Karpas-422 (cell line): ENCODE measurements around the gene LPAR3. TPM values are rescaled to one million over a fixed set of nuclear protein-coding genes. Genes with fewer than 3 reads are reported as not detected.

Experiments used
- DNase-seq: peaks from one replicate; pipeline ENCODE4 v3.0.0-alpha.2; 2015
- H2AFZ ChIP-seq: fragments of 200-600 bp; sonication (generic); 2 replicates; pipeline ENCODE4 v1.6.1; 2014; ENCODE audit warnings: antibody characterized with exemption, low read length, mixed read lengths
- H3K27ac ChIP-seq: fragments of 200-600 bp; sonication (generic); 2 replicates; pipeline ENCODE4 v1.5.1; 2014; ENCODE audit warnings: mild to moderate bottlenecking, low read length, moderate library complexity
- H3K27me3 ChIP-seq: fragments of 200-600 bp; sonication (generic); 2 replicates; pipeline ENCODE4 v1.6.1; 2014; ENCODE audit warnings: low read length, mixed read lengths
- H3K36me3 ChIP-seq: fragments of 200-600 bp; sonication (generic); 2 replicates; pipeline ENCODE4 v1.6.1; 2014; ENCODE audit warnings: low read length, mixed read lengths; ENCODE audit not compliant: insufficient read depth
- H3K4me1 ChIP-seq: fragments of 200-600 bp; sonication (generic); 2 replicates; pipeline ENCODE4 v1.6.1; 2014; ENCODE audit warnings: mild to moderate bottlenecking, low read length, mixed read lengths
- H3K4me2 ChIP-seq: fragments of 200-600 bp; sonication (generic); 2 replicates; pipeline ENCODE4 v1.6.1; 2014; ENCODE audit warnings: low read length, low read depth, mild to moderate bottlenecking; ENCODE audit not compliant: poor library complexity, severe bottlenecking
- H3K4me3 ChIP-seq: fragments of 200-600 bp; sonication (generic); 2 replicates; pipeline ENCODE4 v1.5.1; 2014; ENCODE audit warnings: mild to moderate bottlenecking, antibody characterized with exemption, low read length, mixed read lengths
- H3K79me2 ChIP-seq: fragments of 200-600 bp; sonication (generic); 2 replicates; pipeline ENCODE4 v1.6.1; 2014; ENCODE audit warnings: mild to moderate bottlenecking, low read length, mixed read lengths
- H3K9ac ChIP-seq: fragments of 200-600 bp; sonication (generic); 2 replicates; pipeline ENCODE4 v1.6.0; 2014; ENCODE audit warnings: low read length
- H3K9me2 ChIP-seq: fragments of 200-600 bp; sonication (generic), shearing (Covaris generic); replicated peaks from 2 replicates; pipeline ENCODE4 v1.6.0; 2014; ENCODE audit warnings: mild to moderate bottlenecking, low read length, moderate library complexity; ENCODE audit not compliant: insufficient read depth
- H3K9me3 ChIP-seq: fragments of 300-700, 200-600 bp; sonication (generic); 2 replicates; pipeline ENCODE4 v1.6.1; 2014; ENCODE audit warnings: low read length, mixed read lengths
- H4K20me1 ChIP-seq: fragments of 200-600 bp; sonication (generic); 2 replicates; pipeline ENCODE4 v1.6.1; 2014; ENCODE audit warnings: mild to moderate bottlenecking, antibody characterized with exemption, low read length, low read depth; ENCODE audit not compliant: insufficient read depth
- total RNA-seq: library from RNA; depleted of rRNA; stranded (reverse); fragments of >200 nt; shearing (Covaris generic); gene quantifications from 2 replicates; pipeline ENCODE4 v1.2.3, GENCODE V29; 2014; ENCODE audit warnings: low replicate concordance

The LPAR3 gene
- total RNA-seq, 1 experiment from 2014 or later = not detected

DNA sequence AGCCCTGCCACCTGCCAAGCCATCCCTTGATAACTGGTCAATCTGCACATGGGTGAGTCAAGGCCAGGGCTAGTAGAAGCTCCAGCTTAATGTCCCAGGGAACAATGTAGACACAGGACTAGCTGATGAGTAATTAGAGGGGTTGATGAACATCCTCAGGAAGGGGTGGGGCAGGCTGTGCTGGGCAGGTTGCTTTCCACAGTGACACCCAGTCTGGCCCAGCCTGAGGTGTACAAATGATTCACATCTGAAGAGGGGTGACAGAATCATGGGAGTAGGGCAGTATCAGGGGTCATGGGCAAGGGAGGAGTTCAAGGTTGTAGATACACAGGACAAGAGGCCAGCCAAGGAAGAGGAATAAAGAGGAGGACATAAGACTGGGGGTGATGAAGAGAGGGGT, 4.3 kb downstream of the LPAR3 start:
- no peak overlapping the region for H3K4me3 ChIP-seq
- no peak for DNase-seq

DNA sequence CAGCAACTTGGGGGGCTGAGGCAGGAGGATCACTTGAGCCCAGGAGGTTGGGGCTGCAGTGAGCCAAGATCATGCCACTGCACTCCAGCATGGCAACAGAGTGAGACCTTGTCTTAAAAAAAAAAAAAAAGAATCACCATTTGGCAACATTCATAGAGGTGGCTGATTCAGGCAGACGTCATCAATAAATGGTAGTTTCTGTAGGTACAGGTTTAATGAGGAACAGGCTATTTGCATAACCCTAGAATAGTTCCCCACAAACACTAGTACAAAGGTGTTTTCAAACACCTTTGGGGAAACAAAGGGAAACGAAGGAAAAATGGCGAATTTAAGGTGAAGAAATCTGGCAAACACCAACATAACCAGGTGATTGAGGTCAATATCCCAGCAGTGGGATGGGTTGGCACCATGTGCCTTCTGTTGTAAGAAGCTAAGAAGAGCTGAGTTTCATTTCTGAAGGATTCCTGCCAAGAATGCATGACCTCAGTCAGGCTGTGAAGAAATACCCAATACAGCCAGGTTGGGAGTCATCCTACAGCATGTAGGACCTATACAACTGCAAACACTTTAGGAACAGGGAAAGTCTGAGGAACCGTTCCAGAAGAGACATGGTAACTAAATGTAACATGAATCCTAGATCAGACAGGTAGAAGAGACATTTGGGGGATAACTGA, 5.6 kb downstream of the LPAR3 start:
- Histone ChIP-seq H3K4me2 (no peak overlapping the region), H3K79me2 (no peaks in the 10 kb centered on the region), H2AFZ (no peak overlapping the region)

More for the DNA sequence above, 4.3 kb downstream of the LPAR3 start:
- Histone ChIP-seq H3K79me2 (no peaks in the 10 kb centered on the region), H3K27me3 (no peaks in the 10 kb centered on the region), H2AFZ (no peak overlapping the region), H3K27ac (no peak overlapping the region), H3K4me2 (no peak overlapping the region), H3K4me1 (no peaks in the 10 kb centered on the region), H3K9ac (no peak overlapping the region), H3K9me2 (no peaks in the 10 kb centered on the region), H3K36me3 (no peaks in the 10 kb centered on the region), H4K20me1 (no peaks in the 10 kb centered on the region), H3K9me3 (no peaks in the 10 kb centered on the region)

DNA sequence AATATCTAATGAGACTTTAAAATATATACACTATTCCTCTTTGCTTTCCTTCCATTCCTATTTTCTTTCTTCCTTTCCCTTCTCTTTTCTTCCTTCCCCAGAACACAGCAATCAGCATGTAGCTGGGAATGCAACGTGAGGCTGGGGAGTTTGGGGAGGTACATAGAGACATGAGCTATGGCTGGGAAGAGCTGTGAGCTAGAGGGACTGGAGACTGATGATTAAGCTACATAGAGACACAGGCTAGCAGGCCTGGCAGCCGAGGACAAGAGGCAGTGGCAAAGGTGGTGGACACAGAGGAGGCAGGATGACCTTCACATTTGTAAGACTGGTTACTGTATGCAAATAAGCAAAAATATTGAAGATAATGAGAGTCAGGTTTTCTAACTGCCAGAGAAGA, 7.5 kb downstream of the LPAR3 start:
- Histone ChIP-seq H3K36me3 (no peaks in the 10 kb centered on the region), H4K20me1 (no peaks in the 10 kb centered on the region), H3K9ac (no peak overlapping the region), H3K27ac (no peak overlapping the region), H3K27me3 (no peaks in the 10 kb centered on the region), H3K9me2 (no peaks in the 10 kb centered on the region), H3K4me3 (no peak overlapping the region), H3K79me2 (no peaks in the 10 kb centered on the region), H2AFZ (no peak overlapping the region), H3K4me2 (no peak overlapping the region), H3K9me3 (no peaks in the 10 kb centered on the region), H3K4me1 (no peaks in the 10 kb centered on the region)
- DNase-seq = no peak

More for the DNA sequence above, 5.6 kb downstream of the LPAR3 start:
- no peak overlapping the region for H3K27ac ChIP-seq
- H3K36me3 ChIP-seq = no peaks in the 10 kb centered on the region
- H3K4me3 ChIP-seq = no peak overlapping the region
- DNase-seq = no peak
- no peaks in the 10 kb centered on the region for H3K27me3 ChIP-seq
- H3K9ac ChIP-seq = no peak overlapping the region
- H4K20me1 ChIP-seq = no peaks in the 10 kb centered on the region
- H3K4me1 ChIP-seq = no peaks in the 10 kb centered on the region
- no peaks in the 10 kb centered on the region for H3K9me2 ChIP-seq
- no peaks in the 10 kb centered on the region for H3K9me3 ChIP-seq

DNA sequence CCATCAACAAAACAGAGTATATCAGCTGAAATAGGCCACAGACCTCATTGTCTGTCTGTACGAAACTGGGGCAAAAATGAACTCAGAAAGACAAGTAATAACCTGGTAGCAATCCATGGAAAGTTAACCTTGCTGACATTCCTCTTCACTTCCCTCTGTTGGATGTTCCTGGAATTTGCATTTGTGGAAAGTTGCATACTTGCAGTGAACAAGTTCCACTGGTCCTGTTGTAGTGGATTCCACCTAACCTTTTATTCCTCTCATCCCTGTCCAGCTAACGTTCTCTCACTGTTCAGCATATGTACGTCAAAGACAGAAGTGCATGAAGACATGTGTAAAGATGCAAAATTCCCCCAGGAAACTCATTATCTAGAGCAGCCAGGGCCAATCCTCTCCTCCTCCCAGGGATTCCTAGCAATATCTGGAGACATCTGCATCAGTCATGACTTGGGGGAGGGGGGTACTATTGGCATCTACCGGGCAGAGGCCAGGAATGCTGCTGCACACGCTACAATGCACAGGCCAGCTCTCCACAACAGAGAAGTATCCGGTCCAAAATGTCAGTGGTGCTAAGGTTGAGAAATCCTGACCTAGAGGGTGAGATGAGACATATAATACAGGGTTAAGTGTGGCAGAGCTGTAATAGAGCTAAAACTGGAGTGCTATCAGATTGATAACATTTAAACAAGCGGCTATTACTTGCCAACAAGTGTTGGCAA, 8.2 kb downstream of the LPAR3 start:
- H3K27me3 ChIP-seq = no peaks in the 10 kb centered on the region
- no peaks in the 10 kb centered on the region for H3K9me3 ChIP-seq
- H3K4me2 ChIP-seq = no peak overlapping the region
- H2AFZ ChIP-seq = no peak overlapping the region
- no peak overlapping the region for H3K27ac ChIP-seq
- H3K9ac ChIP-seq = no peak overlapping the region
- no peaks in the 10 kb centered on the region for H3K79me2 ChIP-seq
- H3K9me2 ChIP-seq = no peaks in the 10 kb centered on the region
- H3K4me3 ChIP-seq = no peak overlapping the region
- H3K4me1 ChIP-seq = no peaks in the 10 kb centered on the region
- H4K20me1 ChIP-seq = no peaks in the 10 kb centered on the region
- DNase-seq = no peak
- H3K36me3 ChIP-seq = no peaks in the 10 kb centered on the region

DNA sequence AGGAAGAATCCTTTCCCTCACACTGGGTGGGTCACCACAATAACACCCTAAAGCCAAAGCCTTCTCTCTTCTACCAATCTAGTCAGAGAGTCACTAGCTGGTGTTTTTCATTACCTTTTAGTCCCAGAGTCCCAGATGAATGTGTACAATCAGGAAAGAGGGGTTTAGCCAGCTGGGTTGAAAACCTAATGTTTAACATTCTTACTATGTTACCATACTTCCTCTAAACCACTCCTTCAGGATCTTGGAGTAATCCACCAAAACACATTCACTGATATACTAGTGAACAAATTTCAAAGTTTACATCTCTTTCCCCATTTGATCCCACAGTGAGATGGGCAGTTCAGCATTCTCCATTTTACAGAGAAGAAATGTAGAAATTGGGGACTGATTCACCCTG, 9.7 kb downstream of the LPAR3 start:
- H3K9me3 ChIP-seq = no peaks in the 10 kb centered on the region
- no peak overlapping the region for H2AFZ ChIP-seq
- no peak overlapping the region for H3K4me3 ChIP-seq
- no peak overlapping the region for H3K4me2 ChIP-seq
- no peaks in the 10 kb centered on the region for H3K79me2 ChIP-seq
- no peaks in the 10 kb centered on the region for H3K9me2 ChIP-seq
- DNase-seq = no peak
- H3K27ac ChIP-seq = no peak overlapping the region
- no peaks in the 10 kb centered on the region for H3K36me3 ChIP-seq
- H3K4me1 ChIP-seq = no peaks in the 10 kb centered on the region
- no peaks in the 10 kb centered on the region for H3K27me3 ChIP-seq
- no peak overlapping the region for H3K9ac ChIP-seq
- no peaks in the 10 kb centered on the region for H4K20me1 ChIP-seq

DNA sequence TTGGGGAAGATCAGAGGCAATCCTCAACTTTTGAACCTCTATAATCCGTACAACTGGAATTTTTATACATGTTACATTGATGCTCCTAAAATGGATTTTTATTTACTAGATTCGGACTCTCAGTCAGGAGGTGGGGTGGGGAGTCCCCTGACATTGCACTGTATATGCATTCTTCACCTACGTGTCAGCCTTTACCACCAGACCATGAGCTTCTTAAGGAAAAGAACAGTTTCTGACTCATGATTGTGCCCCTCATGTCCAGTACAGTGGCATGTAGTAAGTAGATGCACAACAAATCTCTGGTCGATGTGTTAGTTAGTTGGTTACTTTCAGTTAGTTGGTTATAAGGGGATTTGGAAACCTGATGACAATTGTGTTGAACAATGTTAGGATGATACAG, 15.4 kb downstream of the LPAR3 start:
- Histone ChIP-seq H3K9me3 (no peaks in the 10 kb centered on the region), H3K4me2 (no peak overlapping the region), H2AFZ (no peak overlapping the region), H3K9me2 (no peaks in the 10 kb centered on the region), H3K27ac (no peak overlapping the region), H3K4me3 (no peak overlapping the region), H3K36me3 (no peaks in the 10 kb centered on the region), H3K9ac (no peak overlapping the region), H3K27me3 (no peaks in the 10 kb centered on the region), H3K79me2 (no peaks in the 10 kb centered on the region), H3K4me1 (no peaks in the 10 kb centered on the region), H4K20me1 (no peaks in the 10 kb centered on the region)
- no peak for DNase-seq

DNA sequence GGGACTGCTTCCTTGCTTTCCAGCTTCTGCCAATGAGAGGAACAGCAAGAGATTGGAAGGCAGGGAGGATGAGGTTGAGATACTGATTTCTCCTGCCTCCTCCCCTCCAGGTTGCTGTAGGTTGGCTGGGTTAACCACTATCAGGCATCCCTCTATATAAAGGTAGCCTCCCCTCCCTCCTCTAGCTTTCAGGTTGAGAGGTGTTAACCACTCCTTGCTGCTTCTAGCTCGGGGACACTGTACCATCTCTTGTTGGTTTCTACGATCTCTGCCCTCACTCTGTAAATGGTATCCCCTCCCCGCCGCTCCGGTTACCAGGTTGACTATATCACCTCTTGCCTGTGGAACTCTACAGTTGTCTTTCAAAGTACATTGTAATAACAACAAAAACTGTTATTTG, 16.7 kb downstream of the LPAR3 start:
- Histone ChIP-seq H3K36me3 (no peaks in the 10 kb centered on the region), H4K20me1 (no peaks in the 10 kb centered on the region), H3K27ac (no peak overlapping the region), H3K4me3 (no peak overlapping the region), H3K9me3 (no peaks in the 10 kb centered on the region), H3K4me2 (no peak overlapping the region), H3K79me2 (no peaks in the 10 kb centered on the region), H3K9me2 (no peaks in the 10 kb centered on the region), H3K9ac (no peak overlapping the region), H3K4me1 (no peaks in the 10 kb centered on the region), H2AFZ (no peak overlapping the region), H3K27me3 (no peaks in the 10 kb centered on the region)
- DNase-seq = no peak

DNA sequence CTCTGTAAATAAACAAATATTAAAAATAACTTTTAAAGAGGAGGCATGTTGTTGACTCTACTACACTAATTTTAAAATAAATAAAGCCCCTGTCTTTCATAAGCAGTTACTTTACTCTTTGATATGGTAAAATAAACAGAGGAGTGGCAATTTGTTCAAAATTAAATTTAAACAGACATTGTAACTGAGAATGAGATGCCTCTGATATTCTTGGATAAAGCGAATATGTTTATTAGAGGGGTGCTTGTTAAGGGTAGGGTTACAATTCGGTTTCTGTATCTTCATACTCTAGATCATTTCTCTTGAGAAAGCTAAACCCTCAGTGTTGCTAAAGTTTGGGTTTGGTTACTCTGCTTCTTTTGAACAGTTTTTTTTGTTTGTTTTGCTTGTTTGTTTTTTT, 19.6 kb downstream of the LPAR3 start:
- Histone ChIP-seq H3K79me2 (no peaks in the 10 kb centered on the region), H3K9me2 (no peaks in the 10 kb centered on the region), H3K4me3 (no peak overlapping the region), H3K27me3 (no peaks in the 10 kb centered on the region), H3K4me2 (no peak overlapping the region), H3K36me3 (no peaks in the 10 kb centered on the region), H3K9me3 (no peaks in the 10 kb centered on the region), H2AFZ (no peak overlapping the region), H4K20me1 (no peaks in the 10 kb centered on the region), H3K9ac (no peak overlapping the region), H3K4me1 (no peaks in the 10 kb centered on the region), H3K27ac (no peak overlapping the region)
- no peak for DNase-seq
